Measurements from ENCODE around the gene NUP133.
"Not testable (repeated sequence)": the region's sequence is repeated elsewhere in the genome, so short reads cannot be mapped to it uniquely, and the experiment has no call there.

NUP133 gene

DNA sequence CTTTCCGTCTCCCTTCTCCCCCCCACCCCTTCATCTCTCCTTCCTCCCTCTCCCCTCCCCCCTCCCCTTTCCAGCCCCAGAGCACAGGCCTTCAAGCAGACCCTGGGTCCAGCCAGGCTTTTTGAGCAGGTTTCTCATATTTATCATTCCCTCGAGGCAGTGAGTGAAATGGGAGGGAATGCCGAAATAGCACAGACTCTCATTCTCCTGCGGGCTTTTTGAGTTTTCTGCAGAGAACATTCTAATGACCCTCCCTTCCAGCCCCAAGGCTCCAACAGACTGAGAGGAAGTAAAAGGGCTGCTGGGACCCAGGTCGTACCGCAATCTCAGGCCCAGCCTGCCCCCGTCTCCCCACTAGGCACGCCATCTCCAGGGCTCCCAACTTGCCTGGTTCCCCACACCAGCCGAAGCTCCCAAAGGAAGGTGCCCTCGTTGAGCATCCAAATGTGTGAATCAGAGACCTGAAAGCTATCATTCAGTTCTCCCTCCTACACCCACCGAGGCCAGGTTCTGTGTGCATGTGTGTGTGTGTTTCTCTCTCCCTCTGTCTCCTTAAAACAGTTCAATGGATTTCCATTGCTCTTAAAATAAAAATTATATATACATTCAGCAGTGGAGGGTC is 96.6 kb downstream of the NUP133 start:
- DNase-seq = no peak

DNA sequence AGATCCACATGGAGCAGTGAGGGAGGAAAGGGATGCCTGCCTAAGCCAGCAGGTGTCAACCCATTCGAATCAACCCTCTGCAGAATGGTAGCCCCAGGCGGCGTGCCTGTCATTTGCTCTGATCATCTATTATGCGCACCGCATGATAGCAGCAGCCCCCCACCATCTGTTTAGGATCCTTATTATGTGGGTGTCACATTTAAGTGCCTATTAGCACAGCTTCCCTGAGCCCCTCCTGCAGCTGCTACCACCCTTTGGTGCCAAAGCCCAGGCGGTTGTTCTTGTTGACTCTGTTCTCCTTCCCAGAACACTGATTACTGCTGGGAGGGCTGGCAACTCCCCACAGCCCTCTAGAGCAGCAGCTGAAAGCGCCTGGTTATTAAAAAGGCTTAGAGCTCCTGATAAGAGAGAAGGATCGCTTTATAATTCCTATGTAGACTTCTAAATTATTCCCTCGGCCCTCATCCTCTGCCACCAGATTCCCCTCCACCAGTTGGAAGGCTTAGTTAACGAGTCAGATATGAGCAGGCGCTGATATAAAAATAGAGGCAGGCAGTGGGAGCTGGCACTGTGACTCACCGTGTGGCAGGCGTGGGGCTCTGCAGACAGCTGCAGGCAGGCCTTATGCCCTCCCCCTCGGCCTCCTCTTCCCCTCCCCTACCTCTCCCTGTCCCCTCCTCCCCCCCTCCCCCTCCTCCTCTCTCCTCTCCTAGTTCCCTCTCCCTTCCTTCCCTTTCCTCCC is 97.3 kb downstream of the NUP133 start:
- no peak for DNase-seq

DNA sequence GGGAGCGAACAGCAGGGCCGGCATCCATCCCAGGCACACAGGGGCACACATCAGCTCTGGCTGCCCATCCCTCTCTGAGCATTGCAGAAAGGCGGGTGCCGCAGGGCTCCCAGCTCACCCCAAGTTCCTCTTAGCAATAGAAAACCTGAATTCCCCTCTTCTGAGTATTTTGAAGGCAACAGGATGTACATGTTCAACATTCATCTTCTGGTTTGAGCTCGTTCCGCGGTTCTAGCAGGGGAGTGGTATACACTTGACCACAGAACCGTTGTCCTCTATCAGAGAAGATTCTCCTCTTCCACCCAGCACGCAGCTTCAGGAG is 97.8 kb downstream of the NUP133 start:
- no peak for DNase-seq

DNA sequence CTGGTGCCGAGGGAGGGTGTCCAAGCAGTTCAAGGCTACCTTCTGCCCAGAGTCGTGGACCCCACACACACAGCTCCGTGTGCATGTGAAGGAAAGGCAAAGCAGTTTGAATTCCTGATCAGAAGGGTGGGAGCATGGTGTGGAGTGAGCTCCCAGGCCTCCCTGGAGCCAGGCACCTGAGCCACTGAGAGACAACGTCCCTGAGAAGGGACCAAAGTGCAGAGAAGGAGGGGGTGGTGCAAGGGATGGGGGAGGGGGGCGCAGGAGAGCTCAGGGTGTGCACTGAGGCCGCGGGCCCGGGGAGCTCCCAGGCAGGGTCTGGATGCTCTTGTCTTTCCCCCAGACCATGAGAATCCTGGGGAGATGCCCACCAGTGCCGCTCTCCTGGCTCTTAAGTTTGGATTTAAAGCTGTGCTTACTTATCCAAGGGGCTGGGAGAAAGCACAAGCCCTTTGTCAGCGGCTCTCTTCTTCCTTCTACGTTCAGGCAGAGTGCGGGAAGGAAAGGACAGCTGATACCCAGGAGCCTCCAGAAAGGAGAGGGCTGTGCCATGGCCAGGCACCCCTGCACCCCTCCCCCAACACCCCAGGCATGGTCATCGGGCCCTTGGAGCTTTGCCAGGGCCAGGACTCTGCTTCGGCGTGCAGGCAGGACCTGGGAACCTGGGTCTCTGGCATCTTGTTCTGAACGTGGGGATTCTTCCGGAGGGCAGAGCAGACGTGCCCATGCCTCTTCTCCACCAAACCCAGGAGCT is 98.3 kb downstream of the NUP133 start:
- DNase-seq = no peak

DNA sequence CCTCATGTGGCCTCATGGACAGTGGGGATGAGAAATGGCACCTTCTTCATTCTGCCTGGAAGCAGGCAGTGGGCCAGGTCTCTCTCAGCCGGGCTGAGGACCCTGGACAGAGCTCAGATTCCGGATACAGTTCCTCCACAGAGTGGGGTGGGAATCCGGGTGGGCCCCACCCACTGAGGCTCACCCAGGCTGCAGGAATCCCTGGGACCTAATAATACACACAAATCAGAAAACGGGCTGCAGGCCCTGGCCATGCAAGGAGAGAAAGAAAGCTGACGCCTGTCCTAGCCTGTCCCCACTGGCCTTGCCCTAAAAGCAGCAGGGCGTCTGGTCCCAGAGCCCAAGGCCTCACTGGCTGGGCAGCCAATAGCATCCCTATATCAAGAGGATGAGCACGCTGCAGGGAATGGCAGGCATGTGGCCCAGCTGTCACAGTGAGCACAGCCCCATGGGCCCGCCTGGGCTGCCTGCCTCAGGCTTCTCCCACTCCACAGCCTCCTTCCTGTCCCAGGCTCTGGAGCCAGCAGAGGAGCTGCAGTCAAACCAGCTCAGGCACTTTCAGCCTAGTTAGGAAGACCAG is 99.6 kb downstream of the NUP133 start:
- no peak for DNase-seq

DNA sequence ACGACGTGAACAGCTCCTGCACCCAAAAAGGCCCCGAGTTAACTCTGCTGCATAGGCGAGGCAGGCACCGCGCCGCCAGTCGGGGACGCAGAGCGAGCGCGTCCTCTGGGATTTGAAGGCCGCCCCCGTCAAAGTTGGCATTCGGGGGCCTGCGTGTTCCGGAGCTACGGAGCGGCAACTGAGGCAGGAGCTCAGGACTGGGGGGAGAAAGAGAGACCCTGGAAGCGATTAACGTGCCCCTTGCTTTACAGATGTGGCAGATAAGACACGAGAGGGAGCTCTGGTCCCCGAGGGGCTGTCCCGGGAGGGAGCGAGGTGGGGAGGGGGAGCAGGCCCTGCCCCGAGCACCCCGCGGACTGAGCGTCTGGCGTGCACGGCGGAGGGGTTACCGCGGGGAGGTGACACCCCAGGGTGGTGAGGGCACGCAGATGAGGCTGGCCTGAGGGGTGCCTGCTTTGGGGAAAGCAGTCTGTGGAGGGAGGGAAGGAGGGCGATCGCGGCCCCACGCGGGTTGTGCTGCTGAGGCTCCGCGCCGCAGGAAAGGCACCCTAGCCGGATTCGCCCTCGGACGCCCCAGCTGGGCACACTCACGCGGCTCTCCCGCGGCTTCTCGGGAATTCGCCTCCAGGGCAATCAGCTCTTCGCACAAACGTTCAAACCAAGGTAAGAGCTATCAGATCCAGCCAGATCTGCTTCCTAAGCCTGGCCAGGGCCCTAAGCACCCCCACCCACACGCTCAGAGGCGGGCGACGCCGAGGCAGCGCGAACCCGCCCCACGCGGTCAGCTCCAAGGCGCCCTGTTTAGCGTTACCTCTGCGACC is 100.7 kb downstream of the NUP133 start:
- DNase-seq = no peak

DNA sequence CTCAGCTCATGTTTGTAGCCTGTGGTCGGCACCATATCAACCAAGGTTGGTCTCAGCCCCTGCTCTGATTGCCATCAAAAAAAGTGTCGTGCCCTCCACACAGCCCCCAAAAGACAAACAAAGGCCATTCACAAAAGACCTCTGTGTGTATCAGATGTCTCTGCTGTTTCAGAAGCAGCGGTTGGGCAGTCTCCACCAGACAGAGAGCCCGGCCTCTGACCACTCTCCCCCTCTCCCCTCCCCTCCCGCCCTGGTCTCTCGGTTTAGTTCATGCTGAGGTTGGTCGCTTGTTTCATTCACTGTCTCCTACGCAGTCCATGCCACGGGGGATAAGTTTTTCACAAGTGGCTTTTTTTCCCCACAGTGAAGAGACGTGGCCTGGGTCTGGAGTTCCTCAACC is 101.3 kb downstream of the NUP133 start:
- no peak for DNase-seq

DNA sequence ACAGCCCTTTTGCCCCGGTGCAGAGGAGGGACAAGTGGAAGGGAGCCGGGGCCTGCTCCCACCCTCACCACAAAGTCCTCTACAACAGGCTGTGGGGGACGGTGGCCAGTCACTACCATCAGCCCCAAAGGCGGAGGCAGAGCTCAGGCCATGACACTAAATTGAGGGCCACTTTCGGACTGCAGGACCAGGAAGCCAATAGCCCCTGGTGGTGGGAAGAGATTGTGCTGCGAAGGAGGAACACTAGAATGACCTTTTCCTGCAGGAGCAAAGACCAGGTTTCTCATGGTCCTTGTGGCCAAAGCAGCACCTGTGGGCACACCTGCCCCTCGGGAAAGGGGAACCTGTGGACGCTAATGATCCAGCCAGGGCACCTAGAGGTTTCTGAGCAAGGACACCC is 104.6 kb downstream of the NUP133 start:
- DNase-seq = no peak

DNA sequence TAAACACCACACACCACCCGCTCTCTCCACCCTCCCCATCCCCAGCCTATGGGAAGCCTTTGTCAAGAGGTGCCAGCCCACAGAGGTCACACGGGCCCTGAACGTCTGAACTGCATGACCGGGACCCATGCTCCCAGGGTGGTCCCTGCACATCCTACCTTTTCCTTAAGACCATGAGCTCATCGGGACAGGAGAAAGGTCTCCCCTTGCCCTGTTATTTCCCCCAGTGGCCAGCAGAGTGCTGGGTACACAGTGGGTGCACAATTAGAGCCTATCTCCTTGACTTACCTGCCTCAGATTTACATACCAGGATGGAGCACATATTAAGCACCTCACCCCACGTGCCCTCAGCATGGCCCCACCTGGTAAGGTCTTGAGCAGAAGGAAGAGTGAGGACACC is 105.1 kb downstream of the NUP133 start:
- DNase-seq = no peak

DNA sequence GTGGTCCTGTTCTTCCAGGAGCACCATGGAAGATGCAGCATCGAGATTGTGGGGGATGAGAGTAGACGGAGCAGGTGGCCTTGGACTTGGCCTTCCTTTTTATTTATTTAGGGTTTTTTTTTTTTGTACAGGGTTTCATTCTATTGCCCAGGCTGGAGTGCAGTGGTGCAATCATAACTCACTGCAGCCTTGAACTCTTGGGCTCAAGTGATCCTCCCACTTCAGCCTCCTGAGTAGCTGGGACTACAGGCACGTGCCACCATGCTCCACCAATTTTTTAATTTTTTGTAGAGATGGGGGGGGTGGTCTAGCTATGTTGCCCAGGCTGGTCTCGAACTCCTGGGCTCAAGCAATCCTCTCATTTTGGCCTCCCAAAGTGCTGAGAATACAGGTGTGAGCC is 105.8 kb downstream of the NUP133 start:
- not testable (repeated sequence) for DNase-seq

DNA sequence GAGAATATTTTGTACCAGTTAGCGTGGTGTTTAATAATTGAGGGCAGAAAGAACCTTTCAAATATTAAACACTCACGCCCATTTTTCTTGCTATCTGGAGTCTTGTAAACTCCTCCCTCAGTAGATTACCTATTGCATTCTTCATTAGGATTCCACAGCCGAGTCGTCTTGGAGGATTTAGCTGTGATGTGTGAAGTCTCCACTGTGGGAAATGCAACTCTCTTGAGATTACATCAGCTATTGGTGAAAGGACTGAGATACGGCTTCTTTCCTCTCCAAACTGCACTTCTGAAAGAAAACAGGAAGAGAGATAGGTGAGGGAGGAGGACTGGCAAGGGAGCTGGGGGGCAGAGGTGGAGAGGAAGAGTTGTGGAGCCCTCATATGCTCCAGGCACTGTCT is 110.4 kb downstream of the NUP133 start:
- no peak for DNase-seq

DNA sequence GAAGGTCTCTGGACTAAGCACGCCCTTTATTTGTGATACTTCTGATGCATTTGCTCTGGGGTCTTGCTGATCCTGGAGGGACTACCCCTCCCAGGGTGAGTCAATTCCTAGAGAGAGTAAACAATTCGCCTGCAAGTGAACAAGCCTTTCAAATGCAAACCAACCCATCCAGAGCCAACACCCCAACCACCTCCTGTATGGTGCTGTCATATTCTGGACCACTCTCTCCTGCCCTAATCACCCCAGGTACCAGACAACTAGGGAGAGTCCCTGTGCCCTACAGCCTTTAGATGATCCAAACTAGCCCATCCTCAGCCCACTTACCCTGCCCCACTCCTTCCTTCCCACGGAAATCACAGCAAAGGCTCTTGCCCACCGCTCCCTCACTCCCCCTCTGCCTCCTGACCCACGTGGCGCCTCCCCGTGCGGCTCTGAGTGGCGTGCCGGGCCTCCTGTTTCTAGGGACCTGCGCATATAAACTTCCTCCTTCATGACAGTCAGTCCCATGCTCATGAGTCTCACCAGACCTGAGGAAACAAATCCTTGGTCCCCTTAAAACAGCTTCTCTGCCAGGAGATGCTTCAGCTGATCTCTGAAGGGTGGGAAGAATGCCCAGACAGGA is 111.4 kb downstream of the NUP133 start:
- no peak for DNase-seq

DNA sequence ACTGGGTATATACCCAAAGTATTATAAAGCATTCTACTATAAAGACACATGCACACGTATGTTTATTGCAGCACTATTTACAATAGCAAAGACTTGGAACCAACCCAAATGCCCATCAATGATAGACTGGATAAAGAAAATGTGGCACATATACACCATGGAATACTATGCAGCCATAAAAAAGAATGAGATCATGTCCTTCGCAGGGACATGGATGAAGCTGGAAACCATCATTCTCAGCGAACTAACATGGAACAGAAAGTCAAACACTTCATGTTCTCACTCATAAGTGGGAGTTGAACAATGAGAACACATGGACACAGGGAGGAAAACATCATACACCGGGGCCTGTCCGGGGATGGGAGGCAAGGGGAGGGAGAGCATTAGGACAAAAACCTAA is 113.6 kb downstream of the NUP133 start:
- DNase-seq = not testable (repeated sequence)

DNA sequence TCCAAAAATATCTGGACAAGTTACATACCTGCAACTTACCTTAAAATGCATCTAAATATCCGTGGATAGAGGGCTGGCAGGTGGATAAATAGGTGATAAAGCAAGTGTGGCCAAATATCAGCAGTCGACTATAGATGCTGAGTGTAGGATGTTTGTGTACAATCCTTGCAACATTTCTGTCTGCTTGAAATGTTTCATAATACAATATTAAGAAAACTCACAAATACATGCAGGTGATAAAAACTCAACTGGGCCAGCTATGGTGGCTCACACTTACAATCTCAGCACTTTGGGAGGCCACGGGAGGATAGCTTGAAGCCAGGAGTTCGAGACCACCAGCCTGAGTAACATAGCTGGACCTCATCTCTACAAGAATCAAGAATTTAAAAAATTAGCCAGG is 115.2 kb downstream of the NUP133 start:
- DNase-seq = no peak

Measured in NCI-H1930 (cell line).